ENCODE results near the gene LIME1.

The LIME1 gene

GRCh38 chr20:63747622-63748069, 11.2 kb downstream of the LIME1 start:
- no peak for DNase-seq (ENCODE audit: extremely low read depth in 1 of 2, low read depth in 1 of 2)

GRCh38 chr20:63748070-63748933, 11.8 kb downstream of the LIME1 start:
- no peak for DNase-seq (ENCODE audit: extremely low read depth in 1 of 2, low read depth in 1 of 2)

- no peak for DNase-seq (ENCODE audit: extremely low read depth in 1 of 2, low read depth in 1 of 2)
These were observed 12.4 kb downstream of the LIME1 start for GRCh38 chr20:63748934-63749270.

- no peak for DNase-seq (ENCODE audit: extremely low read depth in 1 of 2, low read depth in 1 of 2)
These were observed 13.4 kb downstream of the LIME1 start for GRCh38 chr20:63749597-63750508.

- DNase-seq (ENCODE audit: extremely low read depth in 1 of 2, low read depth in 1 of 2) = peak in 1 of 2 donors; percentile 41
These were observed 14.5 kb downstream of the LIME1 start for GRCh38 chr20:63750807-63751470.

GRCh38 chr20:63751471-63752271, 15.2 kb downstream of the LIME1 start:
- DNase-seq (ENCODE audit: extremely low read depth in 1 of 2, low read depth in 1 of 2) = no peak

GRCh38 chr20:63752411-63753101, 16.1 kb downstream of the LIME1 start:
- no peak for DNase-seq (ENCODE audit: extremely low read depth in 1 of 2, low read depth in 1 of 2)

- no peak for DNase-seq (ENCODE audit: extremely low read depth in 1 of 2, low read depth in 1 of 2)
These were observed 16.9 kb downstream of the LIME1 start for GRCh38 chr20:63753381-63753780.

GRCh38 chr20:63754008-63754407, 17.5 kb downstream of the LIME1 start:
- no peak for DNase-seq (ENCODE audit: extremely low read depth in 1 of 2, low read depth in 1 of 2)

GRCh38 chr20:63755933-63756647, 19.6 kb downstream of the LIME1 start:
- no peak for DNase-seq (ENCODE audit: extremely low read depth in 1 of 2, low read depth in 1 of 2)

GRCh38 chr20:63756648-63756991, 20.2 kb downstream of the LIME1 start:
- DNase-seq (ENCODE audit: extremely low read depth in 1 of 2, low read depth in 1 of 2) = no peak

GRCh38 chr20:63758152-63758551, 21.7 kb downstream of the LIME1 start:
- DNase-seq (ENCODE audit: extremely low read depth in 1 of 2, low read depth in 1 of 2) = no peak

GRCh38 chr20:63759377-63759901, 23.0 kb downstream of the LIME1 start:
- no peak for DNase-seq (ENCODE audit: extremely low read depth in 1 of 2, low read depth in 1 of 2)

- DNase-seq (ENCODE audit: extremely low read depth in 1 of 2, low read depth in 1 of 2) = no peak
These were observed 28.8 kb downstream of the LIME1 start for GRCh38 chr20:63765082-63765873.

- DNase-seq (ENCODE audit: extremely low read depth in 1 of 2, low read depth in 1 of 2) = no peak
These were observed 29.4 kb downstream of the LIME1 start for GRCh38 chr20:63765902-63766301.

GRCh38 chr20:63766695-63767426, 30.4 kb downstream of the LIME1 start:
- no peak for DNase-seq (ENCODE audit: extremely low read depth in 1 of 2, low read depth in 1 of 2)

GRCh38 chr20:63767456-63767855, 31.0 kb downstream of the LIME1 start:
- DNase-seq (ENCODE audit: extremely low read depth in 1 of 2, low read depth in 1 of 2) = no peak

- no peak for DNase-seq (ENCODE audit: extremely low read depth in 1 of 2, low read depth in 1 of 2)
These were observed 31.4 kb downstream of the LIME1 start for GRCh38 chr20:63767886-63768285.
